GM18505 (cell line): ENCODE results near the gene IFT122.

Experiments used
- ATAC-seq: cut with Tn5 transposase; IDR thresholded peaks from one replicate; pipeline ENCODE4 v1.9.1; 2021; ENCODE audit not compliant: unreplicated experiment
- POLR2A ChIP-seq: IDR thresholded peaks from 4 replicates; pipeline ENCODE4 v1.6.1; 2011; ENCODE audit warnings: borderline replicate concordance; ENCODE audit not compliant: insufficient read depth, insufficient read length; ENCODE audit errors: extremely low read depth

Gene IFT122

DNA sequence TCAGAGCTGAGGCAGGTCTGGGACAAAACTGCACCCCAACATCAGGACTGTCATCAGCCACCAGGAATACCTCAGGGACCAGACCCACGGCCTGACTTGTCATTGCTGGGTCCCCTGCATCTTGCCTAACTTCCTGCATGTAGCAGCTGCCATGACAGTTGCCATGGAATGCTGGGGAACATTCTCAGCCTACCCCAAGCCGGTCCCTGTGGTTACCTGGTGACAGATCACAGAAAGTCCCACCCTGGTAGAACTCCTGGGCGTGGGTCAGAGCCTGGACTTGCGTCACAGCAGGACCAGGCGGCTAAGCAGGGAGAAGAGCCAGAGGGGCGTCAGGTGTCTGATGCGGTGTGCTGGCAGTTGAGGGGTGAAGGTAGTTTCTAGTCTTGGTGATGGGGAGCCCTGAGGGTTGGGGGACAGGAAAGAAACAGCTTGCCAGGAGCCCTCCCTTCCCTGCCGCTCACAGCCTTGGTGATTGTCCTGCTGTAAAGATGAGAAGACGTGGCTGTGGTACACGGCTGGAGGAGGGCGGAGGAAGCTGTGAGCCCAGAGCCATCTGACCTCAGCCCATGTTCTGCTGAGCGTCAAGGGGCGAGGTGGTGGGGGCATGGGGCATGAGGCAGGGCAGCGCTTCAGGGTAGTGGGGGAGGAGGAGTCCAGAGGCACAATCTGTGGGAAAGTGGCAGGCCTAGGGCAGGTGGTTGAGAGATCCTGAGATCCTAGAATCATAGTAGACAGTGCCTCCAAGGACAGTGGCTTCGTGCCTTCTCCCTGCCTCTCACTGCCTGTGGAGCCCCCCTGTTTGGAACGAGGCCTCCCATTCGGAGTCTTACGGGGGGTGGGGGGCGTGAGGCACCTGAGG is 108.3 kb downstream of the IFT122 start:
- no peak for ATAC-seq
- no peak for TF ChIP-seq POLR2A

DNA sequence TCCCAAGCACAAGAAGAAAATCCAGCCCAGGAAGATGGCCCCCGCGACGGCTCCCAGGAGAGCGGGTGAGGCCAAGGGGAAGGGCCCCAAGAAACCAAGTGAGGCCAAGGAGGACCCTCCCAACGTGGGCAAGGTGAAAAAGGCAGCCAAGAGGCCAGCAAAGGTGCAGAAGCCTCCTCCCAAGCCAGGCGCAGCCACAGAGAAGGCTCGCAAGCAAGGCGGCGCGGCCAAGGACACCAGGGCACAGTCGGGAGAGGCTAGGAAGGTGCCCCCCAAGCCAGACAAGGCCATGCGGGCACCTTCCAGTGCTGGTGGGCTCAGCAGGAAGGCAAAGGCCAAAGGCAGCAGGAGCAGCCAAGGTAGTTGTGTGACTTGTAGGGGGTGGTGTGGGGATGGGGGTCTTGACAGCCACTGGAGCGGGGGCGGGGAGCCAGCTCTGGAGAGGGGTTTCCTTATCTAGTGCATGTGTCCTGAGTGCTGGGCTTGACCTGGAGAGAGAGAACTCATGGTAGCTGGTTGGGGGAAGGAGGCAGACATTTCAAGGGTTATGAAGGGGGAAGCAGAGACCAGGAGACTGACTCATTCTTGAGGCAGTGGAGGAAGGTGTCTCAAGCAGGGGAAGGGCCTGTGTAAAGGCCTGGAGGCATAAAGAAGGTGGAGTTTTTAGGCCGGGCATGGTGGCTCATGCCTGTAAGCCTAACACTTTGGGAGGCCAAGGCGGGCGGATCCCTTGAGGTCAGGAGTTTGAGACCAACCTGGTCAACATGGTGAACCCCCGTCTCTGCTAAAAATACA is 109.2 kb downstream of the IFT122 start:
- ATAC-seq, result no peak
- no peak for TF ChIP-seq POLR2A

DNA sequence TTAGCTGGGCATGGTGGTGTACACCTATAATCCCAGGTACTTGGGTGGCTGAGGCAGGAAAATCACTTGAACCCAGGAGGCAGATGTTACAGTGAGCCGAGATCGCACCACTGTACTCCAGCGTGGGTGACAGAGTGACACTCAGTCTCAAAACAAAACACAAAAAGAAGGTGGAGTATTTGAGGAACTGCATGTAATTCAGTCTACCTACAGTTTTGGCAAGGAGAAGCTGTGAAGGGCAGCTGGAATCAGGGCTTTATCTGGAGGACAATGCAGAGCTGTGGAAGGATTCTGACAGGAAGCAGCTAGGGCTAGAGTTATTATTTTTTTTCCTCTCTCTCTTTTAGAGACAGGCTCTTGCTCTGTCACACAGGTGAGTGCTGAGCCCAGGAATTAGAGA is 109.8 kb downstream of the IFT122 start:
- ATAC-seq, result no peak
- no peak for TF ChIP-seq POLR2A

DNA sequence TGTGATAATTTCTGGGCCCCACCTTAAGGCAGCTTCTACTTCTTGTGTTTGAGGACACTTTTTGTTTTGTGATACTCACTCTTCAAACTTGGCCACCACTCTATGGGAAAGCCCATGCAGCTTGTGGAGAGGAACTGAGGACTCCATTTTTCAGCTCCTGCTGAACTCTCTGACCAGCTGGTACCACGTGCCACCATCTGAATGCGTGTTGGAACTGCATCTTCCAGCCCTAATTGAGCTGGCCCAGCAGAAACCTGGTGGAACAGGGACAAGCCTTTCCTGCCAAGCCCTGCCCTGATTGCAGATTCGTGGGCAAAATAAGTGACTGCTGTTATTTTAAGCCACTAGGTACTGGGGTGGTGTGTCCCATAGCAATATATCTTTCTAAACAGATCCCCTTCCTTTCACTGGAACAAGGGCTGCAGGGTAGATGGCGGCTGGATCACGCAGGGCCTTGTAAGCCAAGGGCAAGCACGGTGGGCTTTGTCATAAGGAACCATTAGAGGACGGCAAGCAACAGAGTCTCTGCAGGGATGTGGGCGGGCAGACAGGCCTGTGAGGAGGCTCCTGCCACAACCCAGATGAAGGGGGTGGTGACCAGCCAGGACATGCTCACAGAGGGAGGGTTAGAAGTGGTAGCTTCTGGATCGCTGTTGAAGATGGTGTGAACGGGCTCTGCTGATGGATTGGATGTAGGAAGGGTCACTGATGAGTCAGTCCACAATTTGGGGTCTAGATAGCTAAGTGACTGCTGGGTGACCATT is 112.4 kb downstream of the IFT122 start:
- TF ChIP-seq POLR2A, result no peak
- ATAC-seq, result no peak

DNA sequence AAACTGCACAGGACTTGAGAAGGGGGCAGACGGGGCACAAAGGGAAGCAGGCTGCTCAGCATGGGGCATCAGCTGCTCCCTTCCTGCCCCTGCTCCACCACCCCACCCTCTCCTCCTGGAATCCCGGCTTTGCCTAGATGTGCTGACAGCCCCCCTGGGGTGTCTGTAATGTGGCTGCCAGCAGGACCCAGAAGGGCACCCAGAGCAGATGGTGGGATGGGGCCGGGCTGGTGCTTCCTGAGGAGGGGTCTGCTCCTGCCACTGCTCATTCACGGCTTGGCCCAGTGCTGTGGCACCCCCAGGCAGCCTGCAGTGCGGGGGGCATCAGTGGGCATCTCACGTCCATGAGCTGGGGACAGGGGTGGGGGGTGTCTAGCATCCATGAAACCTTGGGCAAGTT is 113.1 kb downstream of the IFT122 start:
- no peak for TF ChIP-seq POLR2A
- ATAC-seq, result no peak

DNA sequence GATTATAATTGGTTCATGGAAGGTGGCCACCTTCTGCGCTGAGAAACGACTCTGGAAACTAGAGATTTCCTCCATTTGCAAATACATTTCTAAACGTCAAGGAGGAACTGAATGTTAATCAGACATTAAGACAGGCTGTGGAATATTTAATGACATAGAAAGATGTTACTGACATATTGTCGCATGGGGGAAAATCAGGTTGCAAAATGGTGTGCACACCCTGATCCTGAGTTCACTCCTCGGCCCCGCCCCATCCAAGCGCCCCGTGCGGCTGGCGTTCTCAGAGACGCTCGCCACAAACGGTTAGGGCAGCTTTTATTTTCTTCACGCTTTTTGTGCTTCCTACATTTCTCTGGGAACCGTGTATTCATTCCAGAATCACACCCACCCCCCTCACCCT is 113.7 kb downstream of the IFT122 start:
- TF ChIP-seq POLR2A, result no peak
- no peak for ATAC-seq

DNA sequence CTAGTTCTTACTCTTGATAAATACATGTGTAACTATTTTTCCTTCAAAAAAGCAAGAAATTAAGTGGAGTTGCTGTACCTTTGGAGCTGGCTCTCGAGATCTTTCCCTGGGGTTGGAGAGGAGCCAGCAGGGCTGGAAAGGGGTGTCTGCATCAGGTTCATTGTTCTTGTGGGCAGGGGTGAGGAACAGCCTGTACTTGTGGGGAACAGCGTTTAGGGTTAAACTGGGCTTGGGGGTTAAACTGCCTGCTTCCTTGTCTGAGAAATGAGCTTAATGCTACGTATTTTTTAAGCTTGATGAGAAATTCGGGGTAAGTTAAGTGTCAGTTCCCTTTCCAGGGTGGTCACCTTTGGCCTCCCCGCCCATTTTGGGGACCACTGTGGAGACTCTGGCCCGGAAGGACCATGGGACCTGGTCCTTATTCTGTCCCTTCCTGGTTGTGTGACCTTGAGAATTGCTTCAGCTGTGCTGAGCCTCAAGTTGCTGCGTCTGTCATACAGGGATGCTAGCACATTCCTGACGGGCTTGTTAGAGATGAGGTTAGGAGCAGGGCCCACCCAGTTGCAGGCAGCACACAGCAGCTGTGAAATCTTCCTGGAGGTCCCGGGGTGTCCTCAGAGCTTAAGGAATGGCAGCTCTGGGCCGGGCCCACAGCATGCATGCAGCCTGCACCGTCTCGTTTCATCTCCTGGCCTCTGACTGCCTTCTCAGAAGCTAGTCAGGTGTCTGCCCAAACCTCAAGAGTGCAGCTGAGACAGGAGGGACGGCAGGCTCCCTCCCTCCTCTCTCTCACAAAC is 114.5 kb downstream of the IFT122 start:
- no peak for ATAC-seq
- TF ChIP-seq POLR2A, result no peak

DNA sequence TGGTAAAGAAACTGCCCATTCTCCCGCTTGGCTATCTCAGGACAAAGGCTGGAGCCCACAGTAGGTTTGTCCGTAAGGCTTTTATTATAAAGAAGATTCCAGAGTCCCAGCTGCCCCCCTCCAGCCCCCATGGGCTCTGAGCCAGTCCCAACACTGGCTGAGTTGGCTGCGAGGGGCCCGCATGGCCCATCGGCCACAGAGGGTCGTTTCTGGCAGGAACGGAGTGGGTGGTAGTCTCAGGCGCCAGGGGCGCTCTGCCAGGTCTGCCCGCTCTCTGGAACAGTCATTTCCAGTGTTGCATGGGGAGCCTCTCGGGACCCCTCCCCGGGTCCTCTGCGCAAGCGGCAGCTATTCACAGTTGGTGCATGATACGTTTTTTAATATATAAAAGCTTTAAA is 115.1 kb downstream of the IFT122 start:
- ATAC-seq, result no peak
- no peak for TF ChIP-seq POLR2A

DNA sequence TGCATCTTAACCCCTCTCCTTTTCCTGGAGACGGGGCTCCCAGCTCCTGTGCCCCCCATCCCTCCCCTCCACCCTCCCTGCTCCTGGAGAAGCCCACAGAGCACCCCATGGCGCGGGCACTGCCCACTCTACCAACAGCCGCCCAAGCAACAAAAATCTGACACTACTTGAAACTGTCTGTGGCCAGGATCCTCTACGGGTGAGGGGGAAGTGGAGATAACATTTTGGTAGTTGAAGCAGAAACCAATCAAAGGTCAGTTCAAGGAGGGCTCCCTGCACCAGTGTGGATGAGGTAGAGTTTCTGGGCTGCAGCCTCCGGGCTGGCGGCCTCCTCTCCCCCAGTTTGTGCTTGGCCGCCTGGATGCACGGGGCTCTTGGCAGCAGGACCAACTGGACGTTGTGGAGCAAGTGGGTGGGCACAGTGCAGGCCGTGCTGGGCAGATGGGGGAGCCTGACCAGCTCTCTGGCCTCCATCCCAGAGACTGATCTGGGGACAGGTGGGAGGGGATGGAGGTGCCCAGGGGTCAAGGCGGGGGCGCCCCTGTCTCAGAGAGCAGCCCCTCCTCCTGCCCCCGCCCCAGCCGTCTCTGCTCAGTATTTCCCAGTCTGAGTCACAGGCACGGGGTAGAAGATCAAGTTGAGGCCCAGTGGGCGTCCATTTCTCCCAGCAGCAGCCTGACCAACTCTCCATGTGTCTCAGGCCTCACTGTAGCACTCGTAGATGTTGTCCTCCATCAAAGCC is 115.8 kb downstream of the IFT122 start:
- TF ChIP-seq POLR2A, result no peak
- no peak for ATAC-seq

DNA sequence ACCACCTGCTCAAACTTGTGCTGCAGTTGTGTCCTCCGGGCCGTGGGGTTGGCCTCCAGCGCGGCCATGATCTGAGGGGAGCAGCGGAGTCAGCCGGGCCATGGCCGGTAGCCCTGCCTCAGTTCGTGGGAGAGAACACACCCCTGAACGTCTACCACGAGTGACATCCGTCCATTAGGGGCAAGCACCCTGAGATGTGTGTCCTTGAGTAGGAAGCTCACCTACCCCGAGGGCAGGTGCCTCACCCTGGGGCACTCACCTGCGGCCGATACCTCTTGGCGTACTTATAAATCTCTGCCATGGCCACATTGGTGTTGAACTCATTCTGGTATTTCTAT is 116.3 kb downstream of the IFT122 start:
- no peak for TF ChIP-seq POLR2A
- no peak for ATAC-seq

DNA sequence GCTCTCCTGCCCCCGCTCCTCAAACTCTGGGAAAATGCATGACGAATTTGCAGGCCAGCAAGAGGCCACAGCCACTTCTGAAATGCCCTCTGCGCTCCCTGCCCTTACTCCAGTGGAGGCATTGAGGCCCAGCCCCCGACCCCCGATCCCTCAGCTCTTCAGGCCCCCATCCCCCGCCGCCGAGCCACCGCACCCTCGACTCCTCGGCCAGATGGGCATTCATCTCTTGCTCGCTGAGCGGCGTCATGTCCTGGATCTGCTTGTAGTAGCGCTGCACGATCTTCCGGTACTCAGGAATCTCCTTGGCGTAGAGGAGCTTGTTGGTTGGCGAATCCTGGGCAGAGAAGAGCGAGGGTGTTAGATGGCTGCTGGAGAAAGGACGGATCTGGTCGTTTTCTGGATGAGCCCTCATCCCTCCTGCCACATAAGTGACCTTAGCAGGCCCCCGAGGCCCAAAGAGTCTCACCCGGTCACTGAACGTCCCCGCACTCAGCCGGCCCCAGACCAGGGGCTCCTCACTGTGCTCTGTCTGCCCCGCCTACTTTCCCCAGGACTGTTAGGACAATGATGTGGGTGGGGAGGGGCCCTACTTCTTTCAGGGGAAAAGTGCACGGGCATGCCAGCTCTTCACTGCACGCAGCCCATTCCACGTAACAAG is 117.0 kb downstream of the IFT122 start:
- TF ChIP-seq POLR2A, result no peak
- no peak for ATAC-seq

DNA sequence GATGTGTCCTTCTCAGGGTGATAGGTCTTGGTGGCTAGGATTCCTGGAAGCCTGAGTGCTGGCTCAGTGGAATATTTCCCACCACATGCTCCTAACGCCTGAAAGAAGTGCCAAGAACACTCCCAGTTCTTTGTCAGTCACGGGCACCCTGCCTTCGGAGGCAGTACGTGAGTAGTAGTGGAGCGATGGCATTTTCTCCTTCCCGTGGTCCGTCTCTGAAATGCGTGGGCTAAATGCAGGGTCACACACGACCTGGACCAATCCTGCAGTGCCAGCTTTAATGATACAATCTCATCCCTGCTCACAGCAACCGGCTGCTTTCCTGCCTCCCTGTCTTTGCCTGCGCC is 117.5 kb downstream of the IFT122 start:
- ATAC-seq, result no peak
- TF ChIP-seq POLR2A, result no peak

DNA sequence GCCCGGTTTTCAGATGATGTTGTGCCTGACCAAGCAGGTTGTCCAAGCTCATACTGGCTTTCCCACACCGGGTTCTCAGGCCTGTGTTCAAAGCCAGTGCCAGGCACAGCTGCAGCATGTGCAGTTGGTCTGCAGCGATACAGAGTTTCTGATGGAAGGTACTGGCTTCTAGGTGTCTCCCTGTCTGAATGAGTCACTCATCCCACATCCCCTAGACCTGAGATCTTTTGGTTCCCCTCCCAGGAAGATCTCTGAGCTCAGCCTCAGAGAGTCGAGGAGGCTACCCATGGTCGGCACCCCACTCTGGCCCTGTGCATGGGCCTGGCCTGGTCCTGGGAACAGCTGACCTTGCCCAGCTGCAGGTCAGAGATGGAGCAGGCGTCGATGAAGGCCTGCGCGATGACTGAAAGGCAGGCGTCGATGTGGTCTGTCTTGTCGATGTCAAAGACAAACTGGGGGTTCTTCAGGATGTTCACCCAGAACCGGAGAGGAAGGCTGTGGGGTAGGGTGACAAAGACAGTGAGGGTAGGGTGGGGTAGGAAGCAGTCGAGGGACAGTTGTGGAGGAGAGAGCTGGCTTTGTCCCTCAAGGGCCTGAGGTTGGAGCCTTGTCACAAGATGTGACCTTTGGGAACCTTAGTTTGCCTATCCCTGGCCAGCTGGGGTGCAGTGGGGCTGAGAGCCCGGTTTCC is 118.2 kb downstream of the IFT122 start:
- no peak for ATAC-seq
- no peak for TF ChIP-seq POLR2A
